Keratinocyte (primary cell): Measurements from ENCODE around the gene FAM8A1. TPM values are rescaled to one million over a fixed set of nuclear protein-coding genes. Genes with fewer than 3 reads are reported as not detected.

Source experiments
- DNase-seq: peaks from one replicate; pipeline ENCODE4 v3.0.0-alpha.2; 2011; ENCODE audit warnings: low read depth, missing footprints, low spot score
- FAIRE-seq: peaks from 2 replicates; lab custom pipeline; 2011; peaks lifted over from hg19 to GRCh38; lab: Jason Lieb, UNC
- H2AFZ ChIP-seq: 2 replicates; pipeline ENCODE4 v1.6.0; 2012; ENCODE audit warnings: low read length, control low read depth, inconsistent platforms; ENCODE audit not compliant: control insufficient read depth
- H3K27ac ChIP-seq: 2 replicates; pipeline ENCODE4 v1.5.1; 2011; ENCODE audit warnings: low read length; ENCODE audit not compliant: control insufficient read depth, insufficient read depth
- H3K27me3 ChIP-seq: 3 replicates; pipeline ENCODE4 v1.6.0; 2011; ENCODE audit warnings: low read length; ENCODE audit not compliant: control insufficient read depth, insufficient read depth; ENCODE audit errors: extremely low read depth
- H3K36me3 ChIP-seq, 2 experiments: 2 replicates in 1 of 2; 3 replicates in 1 of 2; pipeline ENCODE4 v1.5.1; 2011; ENCODE audit warnings: low read length in 2 of 2, mild to moderate bottlenecking in 1 of 2; ENCODE audit not compliant: control insufficient read depth in 2 of 2, insufficient read depth in 2 of 2; ENCODE audit errors: extremely low read depth in 1 of 2
- H3K4me1 ChIP-seq: 3 replicates; pipeline ENCODE4 v1.5.1; 2011; ENCODE audit warnings: low read length; ENCODE audit not compliant: control insufficient read depth, insufficient read depth; ENCODE audit errors: extremely low read depth
- H3K4me2 ChIP-seq: 3 replicates; pipeline ENCODE4 v1.6.0; 2011; ENCODE audit warnings: low read depth, low read length; ENCODE audit not compliant: control insufficient read depth, insufficient read depth; ENCODE audit errors: extremely low read depth
- H3K4me3 ChIP-seq, 3 experiments: fragments of 200-600 bp in 1 of 3; sonication (generic) in 1 of 3; 2 replicates in 2 of 3; 3 replicates in 1 of 3; pipeline ENCODE4 v1.5.1; 2011 to 2016; ENCODE audit warnings: low read length in 3 of 3, mild to moderate bottlenecking in 3 of 3, control low read depth in 2 of 3, inconsistent platforms in 1 of 3, low read depth in 1 of 3, mixed read lengths in 1 of 3, mixed run types in 1 of 3, moderate library complexity in 1 of 3; ENCODE audit not compliant: control insufficient read depth in 2 of 3, insufficient read depth in 2 of 3; ENCODE audit errors: extremely low read depth in 1 of 3
- H3K79me2 ChIP-seq: 2 replicates; pipeline ENCODE4 v1.6.0; 2012; ENCODE audit warnings: low read length; ENCODE audit not compliant: control insufficient read depth, insufficient read depth
- H3K9ac ChIP-seq: 3 replicates; pipeline ENCODE4 v1.6.0; 2011; ENCODE audit warnings: low read length; ENCODE audit not compliant: control insufficient read depth, insufficient read depth; ENCODE audit errors: extremely low read depth
- H3K9me1 ChIP-seq: 3 replicates; pipeline ENCODE4 v1.6.0; 2011; ENCODE audit warnings: low read length; ENCODE audit not compliant: control insufficient read depth, insufficient read depth; ENCODE audit errors: extremely low read depth
- H3K9me3 ChIP-seq: 2 replicates; pipeline ENCODE4 v1.5.1; 2012; ENCODE audit warnings: low read depth, low read length; ENCODE audit not compliant: control insufficient read depth
- H4K20me1 ChIP-seq: 3 replicates; pipeline ENCODE4 v1.6.0; 2011; ENCODE audit warnings: low read length; ENCODE audit not compliant: control insufficient read depth, insufficient read depth; ENCODE audit errors: extremely low read depth
- EZH2 ChIP-seq: IDR thresholded peaks from one replicate; pipeline ENCODE4 v1.6.1; 2012; ENCODE audit warnings: inconsistent platforms, mild to moderate bottlenecking, low read length, moderate library complexity
- dilution Hi-C: fragments of 300-500 bp; cut with MboI; formaldehyde crosslinking; loops from one replicate; pipeline ENCODE4 v1.7.0; 2020; ENCODE audit warnings: low sequenced_read_pairs; ENCODE audit not compliant: extremely low pct_ligation_motif_present
- polyA plus RNA-seq, 5 experiments: library from polyadenylated mRNA; depleted of rRNA in 3 of 5; stranded (reverse) in 3 of 5; stranded (forward) in 1 of 5; unstranded in 1 of 5; fragments of >200 nt; gene quantifications; 1 replicate in 1 of 5; 2 replicates in 3 of 5; 3 replicates in 1 of 5; pipeline versions ENCODE4 v1.2.1 to v1.2.3, GENCODE V29; 2011 to 2012; ENCODE audit warnings: missing spikeins in 2 of 5, low read depth in 1 of 5, low replicate concordance in 1 of 5
- TF ChIP-seq, protein P1 (sequence below), 3 experiments: IDR thresholded peaks in 1 of 3; conservative IDR thresholded peaks in 1 of 3; optimal IDR thresholded peaks in 1 of 3; 2 replicates in 2 of 3; 3 replicates in 1 of 3; pipeline versions ENCODE3 to v1.5.1; 2011; ENCODE audit warnings: low read length in 3 of 3, mild to moderate bottlenecking in 3 of 3, moderate library complexity in 2 of 3, control low read depth in 1 of 3, inconsistent platforms in 1 of 3; ENCODE audit not compliant: insufficient read depth in 2 of 3; ENCODE audit errors: extremely low read depth in 1 of 3

Gene FAM8A1
- polyA plus RNA-seq, 1 donor (not counting 4 experiments of a cell fraction or from before 2014, with no cell fraction given) = 9.1 TPM

DNA sequence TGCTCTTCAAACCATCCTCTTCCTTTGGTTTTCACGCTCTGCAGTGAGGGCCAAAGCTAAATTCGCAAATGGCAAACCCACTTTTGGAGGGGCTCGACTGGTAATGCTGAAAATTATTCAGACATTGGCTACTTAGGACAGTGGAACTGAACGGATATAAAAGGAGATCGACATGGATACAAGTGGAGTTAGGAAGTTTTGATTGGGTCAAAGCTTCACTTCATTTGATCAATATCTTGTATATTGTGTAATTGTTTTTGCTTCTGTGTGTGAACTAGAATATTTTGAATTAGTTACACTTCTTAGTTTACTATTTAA is 1.2 kb downstream of the FAM8A1 start:
- no peak for FAIRE-seq
- no peaks in the 10 kb centered on the region for H4K20me1 ChIP-seq
- H2AFZ ChIP-seq = peak overlapping the region; percentile 70
- H3K4me3 ChIP-seq = peak overlapping the region; percentile 60 to 83 (median 67)
- peaks cover 3% of the 10 kb centered on the region for H3K4me1 ChIP-seq
- H3K9me3 ChIP-seq = no peaks in the 10 kb centered on the region
- dilution Hi-C loops = no loop called here
- DNase-seq = no peak
- no peak for TF ChIP-seq EZH2
- TF ChIP-seq, protein P1, sequence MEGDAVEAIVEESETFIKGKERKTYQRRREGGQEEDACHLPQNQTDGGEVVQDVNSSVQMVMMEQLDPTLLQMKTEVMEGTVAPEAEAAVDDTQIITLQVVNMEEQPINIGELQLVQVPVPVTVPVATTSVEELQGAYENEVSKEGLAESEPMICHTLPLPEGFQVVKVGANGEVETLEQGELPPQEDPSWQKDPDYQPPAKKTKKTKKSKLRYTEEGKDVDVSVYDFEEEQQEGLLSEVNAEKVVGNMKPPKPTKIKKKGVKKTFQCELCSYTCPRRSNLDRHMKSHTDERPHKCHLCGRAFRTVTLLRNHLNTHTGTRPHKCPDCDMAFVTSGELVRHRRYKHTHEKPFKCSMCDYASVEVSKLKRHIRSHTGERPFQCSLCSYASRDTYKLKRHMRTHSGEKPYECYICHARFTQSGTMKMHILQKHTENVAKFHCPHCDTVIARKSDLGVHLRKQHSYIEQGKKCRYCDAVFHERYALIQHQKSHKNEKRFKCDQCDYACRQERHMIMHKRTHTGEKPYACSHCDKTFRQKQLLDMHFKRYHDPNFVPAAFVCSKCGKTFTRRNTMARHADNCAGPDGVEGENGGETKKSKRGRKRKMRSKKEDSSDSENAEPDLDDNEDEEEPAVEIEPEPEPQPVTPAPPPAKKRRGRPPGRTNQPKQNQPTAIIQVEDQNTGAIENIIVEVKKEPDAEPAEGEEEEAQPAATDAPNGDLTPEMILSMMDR (optimal IDR thresholded peaks at IDR 0.05 in 1 of 3, IDR thresholded peaks at IDR 0.05 in 1 of 3, conservative IDR thresholded peaks at IDR 0.05 in 1 of 3; ENCODE audit: extremely low read depth in 1 of 3, insufficient read depth in 2 of 3, low read length in 3 of 3) = no peak
- H3K9me1 ChIP-seq = no peaks in the 10 kb centered on the region
- no peaks in the 10 kb centered on the region for H3K36me3 ChIP-seq
- H3K27ac ChIP-seq = peak overlapping the region; percentile 7
- peak overlapping the region; percentile 65 for H3K4me2 ChIP-seq
- H3K79me2 ChIP-seq = no peaks in the 10 kb centered on the region
- H3K9ac ChIP-seq = peak overlapping the region; percentile 69
- H3K27me3 ChIP-seq = no peaks in the 10 kb centered on the region

GRCh38 chr6:17602888-17603287 is 2.8 kb downstream of the FAM8A1 start:
- FAIRE-seq (no peak), DNase-seq (no peak)
- dilution Hi-C loops = no loop called here
- H3K4me1 ChIP-seq = peaks cover 3% of the 10 kb centered on the region
- H3K27ac ChIP-seq = no peak overlapping the region
- no peak overlapping the region for H2AFZ ChIP-seq
- no peaks in the 10 kb centered on the region for H3K27me3 ChIP-seq
- H3K36me3 ChIP-seq = no peaks in the 10 kb centered on the region
- no peak for TF ChIP-seq EZH2
- TF ChIP-seq, protein P1 (optimal IDR thresholded peaks at IDR 0.05 in 1 of 3, IDR thresholded peaks at IDR 0.05 in 1 of 3, conservative IDR thresholded peaks at IDR 0.05 in 1 of 3; ENCODE audit: extremely low read depth in 1 of 3, insufficient read depth in 2 of 3, low read length in 3 of 3) = no peak
- no peak overlapping the region for H3K9ac ChIP-seq
- H3K4me2 ChIP-seq = no peak overlapping the region
- H3K9me1 ChIP-seq = no peaks in the 10 kb centered on the region
- H3K79me2 ChIP-seq = no peaks in the 10 kb centered on the region
- no peak overlapping the region for H3K4me3 ChIP-seq
- no peaks in the 10 kb centered on the region for H3K9me3 ChIP-seq
- no peaks in the 10 kb centered on the region for H4K20me1 ChIP-seq
